ENCODE data around the gene TRPM6. TPM values are rescaled to one million over a fixed set of nuclear protein-coding genes. Genes with fewer than 3 reads are reported as not detected.
"Not testable (repeated sequence)": the region's sequence is repeated elsewhere in the genome, so short reads cannot be mapped to it uniquely, and the experiment has no call there.

The TRPM6 gene
- total and polyA plus RNA-seq, 3 donors from 2014 or later: 2.8 to 6.7 (median 4.2) TPM

- Histone ChIP-seq H3K4me3 (no peak overlapping the region), H3K4me1 (no peaks in the 10 kb centered on the region), H3K27ac (no peak overlapping the region), H3K36me3 (ENCODE audit: low read depth, missing control alignments) (no peaks in the 10 kb centered on the region), H3K9me3 (no peaks in the 10 kb centered on the region), H3K27me3 (no peaks in the 10 kb centered on the region)
- TF ChIP-seq POLR2A (IDR thresholded peaks at IDR 0.05): no peak
- no peak for TF ChIP-seq CTCF (IDR thresholded peaks at IDR 0.05)
- 70 to 84% methylated on average over 3 of the region's 3 CpGs for WGBS, 2 donors
- no peak for DNase-seq
- intact Hi-C loops (cut with DNase I; ENCODE audit: low total_unique reads): no loop called here
Observed at GRCh38 chr9:74865177-74865576, 22.5 kb downstream of the TRPM6 start.

GRCh38 chr9:74861773-74862474, 25.8 kb downstream of the TRPM6 start:
- no peak overlapping the region for H3K4me3 ChIP-seq
- DNase-seq: no peak
- H3K9me3 ChIP-seq: no peaks in the 10 kb centered on the region
- no peaks in the 10 kb centered on the region for H3K27me3 ChIP-seq
- no peaks in the 10 kb centered on the region for H3K4me1 ChIP-seq
- 71 to 72% methylated on average over 6 of the region's 6 CpGs for WGBS, 2 donors
- no peak overlapping the region for H3K27ac ChIP-seq
- intact Hi-C loops (cut with DNase I; ENCODE audit: low total_unique reads): no loop called here
- TF ChIP-seq POLR2A (IDR thresholded peaks at IDR 0.05): no peak
- no peak for TF ChIP-seq CTCF (IDR thresholded peaks at IDR 0.05)
- no peaks in the 10 kb centered on the region for H3K36me3 ChIP-seq (ENCODE audit: low read depth, missing control alignments)

GRCh38 chr9:74861071-74861470, 26.6 kb downstream of the TRPM6 start:
- Histone ChIP-seq H3K4me3 (no peak overlapping the region), H3K4me1 (no peaks in the 10 kb centered on the region), H3K27me3 (no peaks in the 10 kb centered on the region), H3K9me3 (no peaks in the 10 kb centered on the region), H3K36me3 (ENCODE audit: low read depth, missing control alignments) (no peaks in the 10 kb centered on the region), H3K27ac (no peak overlapping the region)
- TF ChIP-seq POLR2A (IDR thresholded peaks at IDR 0.05) (no peak), CTCF (IDR thresholded peaks at IDR 0.05) (no peak)
- 46 to 48% methylated on average over 3 of the region's 3 CpGs for WGBS, 2 donors
- intact Hi-C loops (cut with DNase I; ENCODE audit: low total_unique reads): no loop called here
- no peak for DNase-seq

- WGBS, 2 donors: 87 to 88% methylated on average over 5 of the region's 5 CpGs
- H3K9me3 ChIP-seq; H3K4me1 ChIP-seq; H3K27ac ChIP-seq; H3K36me3 ChIP-seq (ENCODE audit: low read depth, missing control alignments); H3K27me3 ChIP-seq; DNase-seq; H3K4me3 ChIP-seq; intact Hi-C loops (cut with DNase I; ENCODE audit: low total_unique reads): not testable (repeated sequence)
Observed at GRCh38 chr9:74860247-74860646, 27.5 kb downstream of the TRPM6 start.

GRCh38 chr9:74859786-74860185, 27.9 kb downstream of the TRPM6 start:
- H3K27me3 ChIP-seq: no peaks in the 10 kb centered on the region
- H3K4me1 ChIP-seq: no peaks in the 10 kb centered on the region
- no peak overlapping the region for H3K4me3 ChIP-seq
- no peak for DNase-seq
- TF ChIP-seq CTCF (IDR thresholded peaks at IDR 0.05) (no peak), POLR2A (IDR thresholded peaks at IDR 0.05) (no peak)
- intact Hi-C loops (cut with DNase I; ENCODE audit: low total_unique reads): no loop called here
- H3K36me3 ChIP-seq (ENCODE audit: low read depth, missing control alignments): no peaks in the 10 kb centered on the region
- WGBS, 2 donors: 42 to 47% methylated on average over 2 of the region's 2 CpGs
- H3K27ac ChIP-seq: no peak overlapping the region
- H3K9me3 ChIP-seq: no peaks in the 10 kb centered on the region

All from testis (tissue), 3 donors.